Mucosa of rectum (tissue), 2 donors: ENCODE measurements around the gene FBXO3.

Experiments used
- H3K27ac ChIP-seq, 2 donors: one replicate each; pipeline ENCODE4 v1.7.0; 2013; ENCODE audit warnings: inconsistent platforms in 2 of 2, low read depth in 2 of 2, low read length in 2 of 2
- H3K27me3 ChIP-seq, 2 donors: one replicate each; pipeline ENCODE4 v1.7.0; 2013; ENCODE audit warnings: low read length in 2 of 2; ENCODE audit not compliant: control insufficient read depth in 2 of 2, insufficient read depth in 2 of 2
- H3K36me3 ChIP-seq, 2 donors: one replicate each; pipeline ENCODE4 v1.7.0; 2013; ENCODE audit warnings: low read length in 2 of 2; ENCODE audit not compliant: control insufficient read depth in 2 of 2, insufficient read depth in 2 of 2
- H3K4me1 ChIP-seq, 2 donors: one replicate each; pipeline ENCODE4 v1.7.0; 2013; ENCODE audit warnings: low read length in 2 of 2, mild to moderate bottlenecking in 1 of 2; ENCODE audit not compliant: control insufficient read depth in 2 of 2, insufficient read depth in 2 of 2
- H3K4me3 ChIP-seq, 2 donors: one replicate each; pipeline ENCODE4 v1.7.0; 2013; ENCODE audit warnings: low read length in 2 of 2
- H3K9ac ChIP-seq, 2 donors: one replicate each; pipeline ENCODE4 v1.7.0; 2013; ENCODE audit warnings: low read length in 2 of 2, low read depth in 1 of 2, mild to moderate bottlenecking in 1 of 2
- H3K9me3 ChIP-seq, 2 donors: one replicate each; pipeline ENCODE4 v1.7.0; 2013; ENCODE audit warnings: low read length in 2 of 2; ENCODE audit not compliant: control insufficient read depth in 2 of 2
- donor health status: healthy.
- donor health status: Normal muscosa, but diverticular disease.

Gene FBXO3

GRCh38 chr11:33696931-33697638 is 77.2 kb downstream of the FBXO3 start:
- Histone ChIP-seq H3K9ac (no peak overlapping the region), H3K4me1 (peaks cover 22 to 34% of the 10 kb centered on the region in 2 donors), H3K27ac (no peak overlapping the region)

GRCh38 chr11:33696411-33696810 is 77.9 kb downstream of the FBXO3 start:
- Histone ChIP-seq H3K4me3 (no peak overlapping the region), H3K27me3 (no peaks in the 10 kb centered on the region), H3K4me1 (peaks cover 22 to 34% of the 10 kb centered on the region in 2 donors), H3K9ac (no peak overlapping the region), H3K27ac (no peak overlapping the region), H3K9me3 (no peaks in the 10 kb centered on the region), H3K36me3 (no peaks in the 10 kb centered on the region)

More at GRCh38 chr11:33696931-33697638, 77.2 kb downstream of the FBXO3 start:
- Histone ChIP-seq H3K9me3 (no peaks in the 10 kb centered on the region), H3K36me3 (no peaks in the 10 kb centered on the region), H3K4me3 (no peak overlapping the region), H3K27me3 (no peaks in the 10 kb centered on the region)

- H3K4me1 ChIP-seq, result peaks cover 31 to 40% of the 10 kb centered on the region in 2 donors
- H3K27me3 ChIP-seq, result no peaks in the 10 kb centered on the region
- H3K9ac ChIP-seq, result no peak overlapping the region
- H3K9me3 ChIP-seq, result no peaks in the 10 kb centered on the region
- no peaks in the 10 kb centered on the region for H3K36me3 ChIP-seq
- peak overlapping the region in 1 of 2 donors; percentile 8 for H3K27ac ChIP-seq
- no peak overlapping the region for H3K4me3 ChIP-seq
Observed at GRCh38 chr11:33695051-33695566, 79.2 kb downstream of the FBXO3 start.

- Histone ChIP-seq H3K27me3 (no peaks in the 10 kb centered on the region), H3K36me3 (no peaks in the 10 kb centered on the region), H3K4me3 (no peak overlapping the region), H3K9me3 (no peaks in the 10 kb centered on the region), H3K27ac (peak overlapping the region in 1 of 2 donors; percentile 8), H3K4me1 (peaks cover 27 to 40% of the 10 kb centered on the region in 2 donors), H3K9ac (no peak overlapping the region)
Observed at GRCh38 chr11:33694346-33695050, 79.8 kb downstream of the FBXO3 start.

DNA sequence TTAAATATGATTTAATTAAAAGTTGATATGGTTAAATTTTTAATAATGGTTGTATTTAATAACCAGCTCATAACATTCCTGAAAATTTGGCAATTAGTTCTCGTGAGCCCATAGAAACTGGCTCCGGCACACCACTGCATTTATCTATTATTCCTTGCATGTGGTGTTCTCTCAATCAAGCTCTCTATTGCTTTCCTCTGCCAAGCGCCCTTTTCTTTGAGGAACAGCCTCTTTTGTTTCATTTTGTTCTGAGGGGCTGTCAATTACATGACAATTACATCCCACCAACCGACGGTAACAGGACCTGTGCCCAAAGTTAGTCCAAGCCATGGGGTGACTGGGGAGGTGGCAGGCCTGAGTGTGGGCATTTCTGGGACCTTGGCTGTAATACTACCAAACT is 81.8 kb downstream of the FBXO3 start:
- no peaks in the 10 kb centered on the region for H3K36me3 ChIP-seq
- H3K9ac ChIP-seq, result no peak overlapping the region
- no peak overlapping the region for H3K4me3 ChIP-seq
- no peaks in the 10 kb centered on the region for H3K27me3 ChIP-seq
- no peaks in the 10 kb centered on the region for H3K9me3 ChIP-seq
- peak overlapping the region; percentile 75 to 80 for H3K27ac ChIP-seq
- H3K4me1 ChIP-seq, result peaks cover 24 to 38% of the 10 kb centered on the region in 2 donors

DNA sequence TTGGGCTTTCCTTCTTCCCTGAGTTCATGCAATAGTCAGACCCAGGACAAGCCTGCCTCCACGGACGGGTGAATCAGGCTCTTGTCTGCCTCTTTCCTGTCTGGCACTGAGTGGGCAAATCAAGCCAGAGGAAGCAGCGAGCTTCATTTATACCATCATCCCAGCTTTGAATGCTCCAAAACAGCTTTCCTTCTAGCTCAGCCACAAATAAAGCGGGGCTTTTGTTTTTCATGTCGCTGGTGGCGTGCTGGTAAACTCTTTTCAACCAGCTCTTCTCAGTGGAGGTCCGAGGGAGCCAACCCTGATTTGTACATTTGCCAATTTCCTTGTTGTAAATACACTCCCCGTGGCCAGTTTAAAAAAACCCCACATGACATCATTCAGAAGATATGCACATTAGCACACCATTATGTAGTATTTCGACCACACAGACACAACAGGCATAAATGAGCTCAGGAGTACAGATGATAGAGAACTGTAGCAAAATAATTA is 82.3 kb downstream of the FBXO3 start:
- Histone ChIP-seq H3K4me1 (peaks cover 24 to 38% of the 10 kb centered on the region in 2 donors), H3K27me3 (no peaks in the 10 kb centered on the region), H3K4me3 (peak overlapping the region; percentile 27 to 34), H3K9ac (peak overlapping the region; percentile 37 to 52), H3K9me3 (no peaks in the 10 kb centered on the region), H3K36me3 (no peaks in the 10 kb centered on the region), H3K27ac (peak overlapping the region; percentile 75 to 80)

- Histone ChIP-seq H3K27me3 (no peaks in the 10 kb centered on the region), H3K4me1 (peaks cover 24 to 38% of the 10 kb centered on the region in 2 donors), H3K36me3 (no peaks in the 10 kb centered on the region), H3K4me3 (no peak overlapping the region), H3K9me3 (no peaks in the 10 kb centered on the region), H3K9ac (no peak overlapping the region), H3K27ac (peak overlapping the region; percentile 75 to 80)
Observed at GRCh38 chr11:33691066-33691864, 83.1 kb downstream of the FBXO3 start.
